IMR-90 (cell line): Measurements from ENCODE around the gene TRIAP1. TPM values are rescaled to one million over a fixed set of nuclear protein-coding genes. Genes with fewer than 3 reads are reported as not detected.

Experiments
- ATAC-seq: fragments of 200-7000 bp; cut with Tn5 transposase; 2 replicates; pipeline ENCODE4 v1.9.1; 2020; ENCODE audit warnings: low read depth, mild to moderate bottlenecking, moderate library complexity
- BruUV-seq: library from RNA; stranded (reverse); fragments of 400-500 nt; replicated peaks from 2 replicates; lab custom pipeline; 2021; lab: Mats Ljungman, UMichigan
- CTCF ChIA-PET: fragments of 300-600 bp; formaldehyde crosslinking; extraction: SDS; loops from one replicate; lab custom pipeline; 2021; ENCODE audit warnings: antibody characterized with exemption; lab: Yijun Ruan, JAX
- POLR2A ChIA-PET: fragments of 300-600 bp; sonication (Branson Sonifier 250); formaldehyde crosslinking; loops from one replicate; lab custom pipeline; 2022; ENCODE audit warnings: antibody characterized with exemption; ENCODE audit not compliant: unreplicated experiment; lab: Charles Lee
- DNase-seq: peaks from one replicate; pipeline ENCODE4 v3.0.0; 2013
- H2AFZ ChIP-seq: replicated peaks from 2 replicates; pipeline ENCODE3; 2013; ENCODE audit warnings: low read length, mild to moderate bottlenecking; ENCODE audit not compliant: poor library complexity
- H2AK5ac ChIP-seq: 2 replicates; pipeline ENCODE4 v1.6.1; 2013; ENCODE audit warnings: low read depth, low read length, inconsistent platforms
- H2AK9ac ChIP-seq: replicated peaks from 2 replicates; pipeline ENCODE3; 2013; ENCODE audit warnings: mild to moderate bottlenecking, low read depth, low read length, moderate library complexity; ENCODE audit not compliant: poor library complexity
- H2BK120ac ChIP-seq: 2 replicates; pipeline ENCODE4 v1.6.1; 2013; ENCODE audit warnings: low read depth, low read length, inconsistent platforms
- H2BK15ac ChIP-seq: 3 replicates; pipeline ENCODE4 v1.6.1; 2013; ENCODE audit warnings: low read depth, low read length, inconsistent platforms
- H2BK20ac ChIP-seq: 2 replicates; pipeline ENCODE4 v1.6.1; 2013; ENCODE audit warnings: low read depth, mild to moderate bottlenecking, inconsistent platforms, low read length, moderate library complexity
- H2BK5ac ChIP-seq: 2 replicates; pipeline ENCODE4 v1.6.1; 2013; ENCODE audit warnings: mild to moderate bottlenecking, low read depth, low read length, inconsistent platforms; ENCODE audit not compliant: poor library complexity, severe bottlenecking
- H3K14ac ChIP-seq: replicated peaks from 2 replicates; pipeline ENCODE4 v1.6.1; 2013; ENCODE audit warnings: low read depth, low read length, inconsistent platforms
- H3K18ac ChIP-seq: 2 replicates; pipeline ENCODE4 v1.6.1; 2013; ENCODE audit warnings: low read depth, low read length, control low read depth
- H3K23ac ChIP-seq: 2 replicates; pipeline ENCODE4 v1.6.1; 2013; ENCODE audit warnings: low read depth, low read length, inconsistent platforms
- H3K27ac ChIP-seq: 2 replicates; pipeline ENCODE4 v1.5.1; 2013; ENCODE audit warnings: mild to moderate bottlenecking, control low read depth, low read length; ENCODE audit not compliant: insufficient read depth
- H3K27me3 ChIP-seq: 2 replicates; pipeline ENCODE4 v1.6.1; 2013; ENCODE audit warnings: low read length; ENCODE audit not compliant: control insufficient read depth, insufficient read depth
- H3K36me3 ChIP-seq: 2 replicates; pipeline ENCODE4 v1.6.1; 2013; ENCODE audit warnings: low read length, mixed read lengths; ENCODE audit not compliant: control insufficient read depth, insufficient read depth
- H3K4ac ChIP-seq: 2 replicates; pipeline ENCODE4 v1.6.1; 2013; ENCODE audit warnings: low read depth, low read length, inconsistent platforms
- H3K4me1 ChIP-seq: 2 replicates; pipeline ENCODE4 v1.6.1; 2013; ENCODE audit warnings: low read length, mixed read lengths; ENCODE audit not compliant: control insufficient read depth, insufficient read depth
- H3K4me2 ChIP-seq: 2 replicates; pipeline ENCODE4 v1.6.1; 2013; ENCODE audit warnings: low read depth, mild to moderate bottlenecking, control low read depth, low read length, moderate library complexity
- H3K4me3 ChIP-seq: 2 replicates; pipeline ENCODE4 v1.5.1; 2013; ENCODE audit warnings: low read depth, mild to moderate bottlenecking, control low read depth, low read length, moderate library complexity; ENCODE audit not compliant: insufficient read depth
- H3K56ac ChIP-seq: 2 replicates; pipeline ENCODE4 v1.6.1; 2013; ENCODE audit warnings: low read length, inconsistent platforms; ENCODE audit not compliant: insufficient read depth; ENCODE audit errors: extremely low read depth
- H3K79me1 ChIP-seq, 2 experiments: 2 replicates each; pipeline ENCODE4 v1.6.1; 2013; ENCODE audit warnings: low read length in 2 of 2, inconsistent platforms in 1 of 2, low read depth in 1 of 2
- H3K9ac ChIP-seq: 2 replicates; pipeline ENCODE4 v1.6.1; 2013; ENCODE audit warnings: low read depth, low read length, control low read depth
- H3K9me1 ChIP-seq: 2 replicates; pipeline ENCODE4 v1.6.1; 2013; ENCODE audit warnings: low read length, inconsistent platforms; ENCODE audit not compliant: insufficient read depth
- H3K9me3 ChIP-seq: 2 replicates; pipeline ENCODE4 v1.6.1; 2013; ENCODE audit warnings: low read length; ENCODE audit not compliant: control insufficient read depth, insufficient read depth
- H4K20me1 ChIP-seq: 2 replicates; pipeline ENCODE4 v1.6.1; 2013; ENCODE audit warnings: low read length, inconsistent platforms; ENCODE audit not compliant: insufficient read depth
- H4K5ac ChIP-seq: 2 replicates; pipeline ENCODE4 v1.6.1; 2013; ENCODE audit warnings: mild to moderate bottlenecking, low read depth, low read length, control low read depth
- H4K8ac ChIP-seq, 2 experiments: 2 replicates each; pipeline ENCODE4 v1.6.1; 2013; ENCODE audit warnings: low read depth in 2 of 2, low read length in 2 of 2, control low read depth in 1 of 2, inconsistent platforms in 1 of 2
- H4K91ac ChIP-seq: 2 replicates; pipeline ENCODE4 v1.6.1; 2013; ENCODE audit warnings: low read depth, low read length, inconsistent platforms; ENCODE audit not compliant: insufficient read depth
- BHLHE40 ChIP-seq: fragments of 150-350 bp; IDR thresholded peaks from 2 replicates; pipeline ENCODE4 v1.6.1; 2016; ENCODE audit warnings: mild to moderate bottlenecking, low read depth, low read length
- CEBPB ChIP-seq: IDR thresholded peaks from 2 replicates; pipeline ENCODE4 v1.6.1; 2012; ENCODE audit warnings: low read depth, low read length, improper control_type of control experiment
- ELK1 ChIP-seq: fragments of 150-350 bp; IDR thresholded peaks from 2 replicates; pipeline ENCODE4 v1.6.1; 2016; ENCODE audit warnings: low read depth, mild to moderate bottlenecking, low read length, moderate library complexity, borderline replicate concordance
- MXI1 ChIP-seq: IDR thresholded peaks from 2 replicates; pipeline ENCODE4 v1.6.1; 2012; ENCODE audit warnings: low read depth, mild to moderate bottlenecking, low read length, moderate library complexity, borderline replicate concordance
- RAD21 ChIP-seq: IDR thresholded peaks from 2 replicates; pipeline ENCODE4 v1.6.1; 2012; ENCODE audit warnings: low read length, improper control_type of control experiment
- RCOR1 ChIP-seq: IDR thresholded peaks from 2 replicates; pipeline ENCODE4 v1.6.1; 2012; ENCODE audit warnings: mild to moderate bottlenecking, low read length, improper control_type of control experiment; ENCODE audit not compliant: insufficient replicate concordance
- SMC3 ChIP-seq: fragments of 150-350 bp; IDR thresholded peaks from 2 replicates; pipeline ENCODE4 v1.6.1; 2016; ENCODE audit warnings: low read depth, mild to moderate bottlenecking, antibody characterized with exemption, low read length, moderate library complexity
- WGBS, 2 experiments: methylation state at CpG; one replicate each; pipeline versions ENCODE4 v1.1.5 to v1.1.7; 2013; ENCODE audit warnings: missing lambda C conversion rate in 2 of 2; ENCODE audit not compliant: insufficient read length in 1 of 2; ENCODE audit errors: extremely low coverage in 2 of 2; 5-methylcytosine and 5-hydroxymethylcytosine counted together
- dilution Hi-C: fragments of 300-500 bp; cut with HindIII; formaldehyde crosslinking; loops from one replicate; pipeline ENCODE4 v1.14.3; 2018; ENCODE audit warnings: low sequenced_read_pairs; ENCODE audit not compliant: unreplicated experiment
- in situ Hi-C: fragments of 300-500 bp; cut with MboI; formaldehyde crosslinking; loops from 3 replicates; pipeline ENCODE4 v1.14.3; 2019; ENCODE audit warnings: low sequenced_read_pairs, inconsistent platforms, mixed read lengths
- intact Hi-C: fragments of 100-400 bp; cut with micrococcal nuclease; formaldehyde crosslinking; loops from 2 replicates; pipeline ENCODE4 v1.10.0; 2022
- polyA plus RNA-seq, 3 experiments: library from polyadenylated mRNA; depleted of rRNA; stranded (reverse); fragments of >200 nt; gene quantifications; 2 replicates each; pipeline ENCODE4 v1.2.3, GENCODE V29; 2012; ENCODE audit warnings: low replicate concordance in 1 of 3
- total RNA-seq: library from RNA; depleted of rRNA; stranded (reverse); fragments of >200 nt; gene quantifications from 2 replicates; pipeline ENCODE4 v1.2.3, GENCODE V29; 2012
- TF ChIP-seq, protein P1 (sequence below): conservative IDR thresholded peaks from 2 replicates; pipeline ENCODE4 v1.5.1; 2012; ENCODE audit warnings: mild to moderate bottlenecking, low read depth, low read length, improper control_type of control experiment

Gene TRIAP1
- total and polyA plus RNA-seq, 2 of the 4 experiments (the other 2 are of a cell fraction): 19.2 to 32.3 TPM

DNA sequence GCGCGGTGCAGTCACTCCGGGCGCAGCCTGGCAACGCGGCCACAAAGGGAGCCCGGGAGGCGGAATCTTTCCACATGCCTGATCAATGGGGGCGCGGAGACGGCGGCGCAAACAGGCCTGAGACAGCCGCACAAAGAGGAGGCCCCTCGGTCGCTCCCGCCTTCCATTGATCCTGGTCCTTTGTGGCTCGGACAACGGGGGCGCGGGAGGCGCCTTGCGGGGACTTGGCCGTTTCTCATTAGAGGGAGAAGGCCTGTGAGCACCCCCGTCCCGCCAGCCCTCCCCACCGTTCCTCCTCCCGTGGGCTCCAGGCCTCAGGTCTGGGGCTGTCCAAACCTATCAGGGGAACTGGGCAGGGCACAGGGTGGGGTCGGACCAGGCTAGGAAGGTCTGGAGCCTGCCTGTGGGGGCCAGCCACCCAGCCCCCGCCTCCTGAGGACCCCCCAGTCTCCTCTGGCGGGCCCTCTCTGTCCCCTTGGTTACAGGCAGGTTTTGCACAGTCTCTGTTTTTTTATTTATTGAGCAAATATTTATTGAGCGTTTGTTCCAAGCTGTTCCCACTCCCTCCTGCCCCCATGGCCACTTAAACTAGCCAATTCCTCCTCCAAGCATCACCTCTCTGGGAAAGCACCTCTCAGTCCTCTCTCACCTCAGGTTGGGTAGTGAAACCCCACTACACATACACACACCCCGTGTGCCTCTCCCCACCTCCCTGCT, 48.2 kb downstream of the TRIAP1 start:
- TF ChIP-seq CEBPB (no peak), RCOR1 (no peak), ELK1 (no peak), RAD21 (no peak), MXI1 (no peak), SMC3 (no peak), BHLHE40 (no peak)
- TF ChIP-seq, protein P1, sequence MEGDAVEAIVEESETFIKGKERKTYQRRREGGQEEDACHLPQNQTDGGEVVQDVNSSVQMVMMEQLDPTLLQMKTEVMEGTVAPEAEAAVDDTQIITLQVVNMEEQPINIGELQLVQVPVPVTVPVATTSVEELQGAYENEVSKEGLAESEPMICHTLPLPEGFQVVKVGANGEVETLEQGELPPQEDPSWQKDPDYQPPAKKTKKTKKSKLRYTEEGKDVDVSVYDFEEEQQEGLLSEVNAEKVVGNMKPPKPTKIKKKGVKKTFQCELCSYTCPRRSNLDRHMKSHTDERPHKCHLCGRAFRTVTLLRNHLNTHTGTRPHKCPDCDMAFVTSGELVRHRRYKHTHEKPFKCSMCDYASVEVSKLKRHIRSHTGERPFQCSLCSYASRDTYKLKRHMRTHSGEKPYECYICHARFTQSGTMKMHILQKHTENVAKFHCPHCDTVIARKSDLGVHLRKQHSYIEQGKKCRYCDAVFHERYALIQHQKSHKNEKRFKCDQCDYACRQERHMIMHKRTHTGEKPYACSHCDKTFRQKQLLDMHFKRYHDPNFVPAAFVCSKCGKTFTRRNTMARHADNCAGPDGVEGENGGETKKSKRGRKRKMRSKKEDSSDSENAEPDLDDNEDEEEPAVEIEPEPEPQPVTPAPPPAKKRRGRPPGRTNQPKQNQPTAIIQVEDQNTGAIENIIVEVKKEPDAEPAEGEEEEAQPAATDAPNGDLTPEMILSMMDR: no peak
- POLR2A ChIA-PET: no interaction called here
- H3K9me1 ChIP-seq: no peaks in the 10 kb centered on the region
- no peak overlapping the region for H3K18ac ChIP-seq
- H3K36me3 ChIP-seq: no peaks in the 10 kb centered on the region
- intact Hi-C loops: no loop called here
- no peak overlapping the region for H3K4me3 ChIP-seq
- no peak overlapping the region for H2AK5ac ChIP-seq
- no peak overlapping the region for H3K4ac ChIP-seq
- H4K5ac ChIP-seq: no peak overlapping the region
- no peak overlapping the region for H3K9ac ChIP-seq
- H3K27ac ChIP-seq: no peak overlapping the region
- no peak overlapping the region for H2BK20ac ChIP-seq
- no peak overlapping the region for H3K23ac ChIP-seq
- ATAC-seq (no peak), DNase-seq (no peak)
- H4K91ac ChIP-seq: no peak overlapping the region
- H4K20me1 ChIP-seq: no peaks in the 10 kb centered on the region
- H4K8ac ChIP-seq: no peak overlapping the region
- H3K56ac ChIP-seq: no peak overlapping the region
- H3K4me2 ChIP-seq: no peak overlapping the region
- no peaks in the 10 kb centered on the region for H3K4me1 ChIP-seq
- no TSS peak for BruUV-seq
- H2BK5ac ChIP-seq: no peak overlapping the region
- H2BK15ac ChIP-seq: no peak overlapping the region
- dilution Hi-C loops: no loop called here
- H3K9me3 ChIP-seq: peaks cover 3% of the 10 kb centered on the region; the same call in 1 of the 2 replicates
- in situ Hi-C loops: no loop called here
- CTCF ChIA-PET: no interaction called here
- H3K79me1 ChIP-seq: no peaks in the 10 kb centered on the region
- no peak overlapping the region for H3K14ac ChIP-seq
- WGBS, 2 experiments: 68% methylated on average over 15 of the region's 33 CpGs; no CpG with 5 or more reads in 1 of the 2 experiments
- H2AK9ac ChIP-seq: no peak overlapping the region
- H2AFZ ChIP-seq: no peak overlapping the region
- H3K27me3 ChIP-seq: peaks cover 37% of the 10 kb centered on the region
- H2BK120ac ChIP-seq: no peak overlapping the region
